Activated T-helper 2 cell treated with anti-CD3 and anti-CD28 coated beads, Interferon-gamma antibody, Interleukin-2, Interleukin-4, amounts not matched to agents 10 μg/mL and 5 μg/mL and 100 μg/mL, durations not matched to agents 14 hours and 24 hours and 36 hours (primary cell): ENCODE data around the gene ZNF343. TPM values are rescaled to one million over a fixed set of nuclear protein-coding genes. Genes with fewer than 3 reads are reported as not detected.

ENCODE experiments used
- DNase-seq: peaks from one replicate; pipeline ENCODE4 v3.0.0; 2021; ENCODE audit warnings: low spot score
- H3K27ac Mint-ChIP-seq: one replicate; pipeline ENCODE4 v1.8.0; 2021; ENCODE audit warnings: mixed read lengths
- H3K27me3 Mint-ChIP-seq: one replicate; pipeline ENCODE4 v1.8.0; 2021; ENCODE audit warnings: low read depth, mixed read lengths
- H3K36me3 Mint-ChIP-seq: one replicate; pipeline ENCODE4 v1.8.0; 2021; ENCODE audit warnings: low read depth, mixed read lengths
- H3K4me1 Mint-ChIP-seq: one replicate; pipeline ENCODE4 v1.8.0; 2021; ENCODE audit warnings: low read depth, mixed read lengths
- H3K4me3 Mint-ChIP-seq: one replicate; pipeline ENCODE4 v1.8.0; 2021; ENCODE audit warnings: low read depth, mild to moderate bottlenecking, moderate library complexity, mixed read lengths
- H3K9me3 Mint-ChIP-seq: one replicate; pipeline ENCODE4 v1.8.0; 2021; ENCODE audit warnings: mixed read lengths
- intact Hi-C: fragments of 100-400 bp; cut with micrococcal nuclease; formaldehyde crosslinking; loops from one replicate; pipeline ENCODE4 v1.15.1; 2023
- total RNA-seq: library from RNA; stranded (reverse); gene quantifications from 2 replicates; pipeline ENCODE4 v1.2.3, GENCODE V29; 2022

Gene ZNF343
- total RNA-seq, 1 donor from 2014 or later, result 15.4 TPM

DNA sequence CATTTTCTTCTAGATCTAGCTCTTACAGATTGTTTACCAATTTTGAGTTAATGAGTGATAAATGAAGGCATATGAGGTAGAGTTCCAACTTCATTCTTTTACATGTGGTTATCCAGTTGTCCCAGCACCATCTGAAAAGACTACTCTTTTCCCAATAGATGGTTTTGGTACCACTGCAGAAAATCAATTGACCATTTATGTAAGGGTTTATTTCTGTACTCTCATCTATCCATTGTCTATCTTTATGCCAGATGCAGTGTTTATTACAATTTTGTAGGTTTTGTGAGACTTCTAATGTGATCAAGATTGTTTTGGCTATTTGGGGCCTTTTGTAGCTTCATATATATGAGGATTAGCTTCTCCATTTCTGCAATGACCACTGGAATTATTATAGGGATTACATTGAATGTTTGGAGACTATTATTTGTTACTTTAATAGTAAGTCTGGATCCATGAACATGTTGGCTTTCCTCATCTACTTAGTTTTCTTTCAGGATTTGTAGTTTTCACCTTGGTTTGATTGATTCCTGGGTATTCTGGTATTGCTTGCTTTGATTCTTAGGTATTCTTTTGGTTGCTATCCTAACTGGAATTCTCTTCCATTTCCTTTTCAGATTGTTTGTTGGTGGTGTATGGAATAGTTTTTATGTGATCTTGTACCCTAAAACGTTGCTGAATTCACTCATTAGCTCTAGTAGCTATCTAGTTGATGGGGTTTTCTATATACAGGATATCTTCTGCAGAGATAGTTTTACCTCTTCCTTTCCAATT lies 48.5 kb downstream of the ZNF343 start:
- Mint-ChIP-seq H3K36me3 (peaks cover 74% of the 10 kb centered on the region), H3K4me3 (no peak overlapping the region)
- intact Hi-C loops, result no loop called here

DNA sequence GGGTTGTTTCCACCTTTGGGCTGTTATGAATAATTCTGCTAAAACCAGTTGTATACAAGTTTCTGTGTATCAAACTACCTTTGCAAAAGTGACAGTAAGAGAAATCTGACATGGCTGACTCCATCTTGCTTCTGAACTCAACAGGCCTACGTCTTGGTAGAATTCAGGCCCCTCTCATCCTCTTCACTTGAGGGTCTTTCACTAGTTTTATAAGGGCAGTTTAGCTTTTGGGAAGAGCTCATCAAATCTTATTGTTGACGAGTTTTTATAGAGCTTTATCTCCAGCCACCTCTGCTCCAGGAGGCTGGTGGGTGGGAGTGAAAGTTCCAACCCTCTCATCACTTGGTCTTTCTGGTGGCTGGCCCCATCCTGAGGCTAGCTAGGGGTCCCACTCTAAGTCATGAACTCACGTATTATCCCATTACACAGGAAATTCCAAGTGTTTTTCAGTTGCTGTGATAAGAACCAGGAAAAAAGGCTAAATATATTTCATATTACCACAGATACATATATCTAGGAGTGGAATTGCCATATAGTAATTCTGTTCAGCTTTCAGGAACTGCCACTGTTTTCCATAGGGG lies 49.7 kb downstream of the ZNF343 start:
- H3K4me1 Mint-ChIP-seq, result peaks cover 21% of the 10 kb centered on the region
- intact Hi-C loops, result no loop called here
- H3K4me3 Mint-ChIP-seq, result no peak overlapping the region
- no peaks in the 10 kb centered on the region for H3K9me3 Mint-ChIP-seq
- DNase-seq, result no peak
- no peak overlapping the region for H3K27ac Mint-ChIP-seq
- H3K27me3 Mint-ChIP-seq, result no peaks in the 10 kb centered on the region
- peaks cover 63% of the 10 kb centered on the region for H3K36me3 Mint-ChIP-seq

More for the DNA sequence above, 48.5 kb downstream of the ZNF343 start:
- Mint-ChIP-seq H3K9me3 (no peaks in the 10 kb centered on the region), H3K4me1 (peaks cover 21% of the 10 kb centered on the region), H3K27me3 (no peaks in the 10 kb centered on the region), H3K27ac (no peak overlapping the region)
- DNase-seq, result no peak

DNA sequence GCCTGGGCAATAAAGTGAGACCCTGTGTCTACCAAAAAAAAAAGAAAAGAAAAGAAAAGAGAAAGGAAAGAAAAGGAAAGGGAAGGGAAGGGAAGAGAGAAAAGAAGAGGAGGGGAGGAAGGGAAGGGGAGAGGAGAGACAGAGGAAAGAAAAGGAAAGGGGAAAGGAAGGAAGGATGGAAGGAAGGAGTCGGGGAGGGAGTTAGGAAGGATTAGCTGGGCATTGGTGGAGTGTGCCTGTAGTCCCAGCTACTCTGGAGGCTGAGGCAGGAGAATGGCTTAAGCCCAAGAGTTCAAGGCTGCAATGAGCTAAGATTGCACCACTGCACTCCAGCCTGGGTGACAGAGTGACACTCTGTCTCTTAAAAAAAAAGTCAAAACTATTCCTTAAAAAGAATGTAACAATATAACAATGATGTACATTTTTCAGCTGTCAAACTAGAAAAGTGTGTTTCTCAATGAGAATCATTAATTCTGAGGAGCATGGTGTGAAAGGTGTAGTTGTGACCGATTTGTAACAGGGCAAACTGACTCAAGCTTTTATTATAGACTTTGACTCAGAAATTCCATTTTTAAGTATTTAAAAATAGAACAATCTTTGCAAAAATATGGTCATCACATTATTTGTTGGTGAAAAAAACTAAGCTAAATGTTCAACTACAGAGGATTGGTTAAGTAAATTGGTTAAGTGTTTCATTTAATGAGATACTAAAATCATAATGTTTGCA lies 52.8 kb downstream of the ZNF343 start:
- no peak for DNase-seq
- H3K4me1 Mint-ChIP-seq, result peaks cover 17% of the 10 kb centered on the region
- H3K27ac Mint-ChIP-seq, result no peak overlapping the region
- H3K9me3 Mint-ChIP-seq, result no peaks in the 10 kb centered on the region
- no peak overlapping the region for H3K4me3 Mint-ChIP-seq
- intact Hi-C loops, result no loop called here
- peaks cover 32% of the 10 kb centered on the region for H3K36me3 Mint-ChIP-seq
- H3K27me3 Mint-ChIP-seq, result no peaks in the 10 kb centered on the region

DNA sequence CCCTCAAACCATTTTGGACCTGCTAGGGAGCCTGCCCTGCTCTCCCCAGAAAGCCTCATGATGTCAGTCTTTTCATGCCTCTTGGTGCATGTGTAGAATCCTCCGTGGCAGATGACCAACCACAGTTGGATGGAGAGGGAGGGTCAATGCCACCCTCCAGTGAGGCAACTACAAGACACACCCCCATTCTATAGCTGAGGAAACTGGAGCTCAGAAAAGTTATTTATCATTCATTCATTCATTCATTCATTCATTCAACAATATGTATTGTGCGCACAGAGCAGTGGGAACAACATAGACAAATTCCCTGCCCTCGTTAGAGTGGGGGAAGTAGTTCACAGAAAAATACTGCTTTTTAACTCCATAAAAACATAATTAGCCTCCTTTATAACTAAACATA lies 54.9 kb downstream of the ZNF343 start:
- Mint-ChIP-seq H3K4me1 (peaks cover 31% of the 10 kb centered on the region), H3K27me3 (no peaks in the 10 kb centered on the region), H3K27ac (no peak overlapping the region), H3K9me3 (no peaks in the 10 kb centered on the region), H3K36me3 (peaks cover 11% of the 10 kb centered on the region), H3K4me3 (no peak overlapping the region)
- intact Hi-C loops, result loop anchor here (1.0 to 5.0 kb wide), 3 partner anchors 66 to 246 kb away; no protein-coding TSS in a partner anchor
- DNase-seq, result no peak

DNA sequence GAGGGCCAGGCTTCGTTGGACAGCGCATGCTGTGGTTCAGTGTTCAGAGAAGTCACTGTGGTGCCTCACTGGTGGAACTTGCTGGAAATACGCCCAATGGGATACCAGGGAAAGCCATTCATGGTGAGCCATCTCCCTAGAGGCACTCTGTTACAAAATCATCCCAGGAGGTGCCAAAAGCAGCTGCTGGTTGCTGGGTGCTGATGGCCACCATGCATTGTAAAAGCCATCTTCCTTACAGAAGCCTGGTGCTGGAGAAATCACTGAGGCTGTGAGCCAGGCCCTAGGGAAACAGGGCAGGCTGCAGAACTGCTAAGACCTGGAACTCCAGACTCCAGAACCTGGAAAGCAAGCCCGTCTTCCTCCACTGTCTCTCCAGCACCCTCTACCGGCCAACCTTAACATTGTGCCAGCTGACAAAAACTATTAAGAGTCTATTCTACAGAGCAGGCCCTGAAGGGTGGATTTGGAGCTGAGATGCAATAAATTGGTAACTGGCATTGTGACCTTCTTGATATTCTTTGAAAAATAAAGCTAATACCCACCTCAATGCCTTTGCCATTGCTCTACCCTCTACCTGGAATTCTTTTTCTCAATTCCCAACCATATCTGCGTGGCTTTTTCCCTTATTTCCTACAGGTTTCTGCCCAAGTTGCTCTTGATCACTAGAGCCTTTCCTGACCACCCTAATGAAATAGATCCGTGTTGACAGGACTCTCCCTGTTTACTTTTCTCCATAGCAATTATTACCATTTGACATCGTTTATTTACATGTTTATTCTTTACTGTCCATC lies 56.6 kb downstream of the ZNF343 start:
- Mint-ChIP-seq H3K27me3 (no peaks in the 10 kb centered on the region), H3K9me3 (no peaks in the 10 kb centered on the region), H3K36me3 (peaks cover 3% of the 10 kb centered on the region), H3K4me1 (peaks cover 29% of the 10 kb centered on the region), H3K27ac (no peak overlapping the region), H3K4me3 (no peak overlapping the region)
- intact Hi-C loops, result loop anchor here (5.0 kb wide), 1 partner anchor 245 kb away; no protein-coding TSS in a partner anchor
- DNase-seq, result peak; percentile 50

DNA sequence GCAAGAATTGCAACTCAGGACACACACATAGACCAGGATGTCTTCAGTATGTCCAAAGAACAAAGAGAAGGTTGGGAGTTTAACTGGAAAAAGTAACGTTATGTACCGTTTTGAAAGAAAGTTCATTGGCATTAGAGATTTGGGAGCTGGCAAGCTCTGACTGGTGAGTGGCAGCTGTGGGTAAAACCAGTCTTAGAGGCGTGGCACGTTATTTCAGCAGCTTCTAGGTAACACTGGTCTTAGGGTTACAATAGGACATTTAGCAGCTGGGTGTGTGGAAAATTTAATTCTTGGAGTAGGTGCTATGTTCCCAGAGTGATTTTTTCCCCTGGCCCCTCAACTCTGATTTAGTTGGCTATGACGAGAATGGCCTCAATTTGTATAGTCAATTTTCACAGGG lies 57.3 kb downstream of the ZNF343 start:
- no peak overlapping the region for H3K4me3 Mint-ChIP-seq
- no peak overlapping the region for H3K27ac Mint-ChIP-seq
- H3K36me3 Mint-ChIP-seq, result peaks cover 3% of the 10 kb centered on the region
- intact Hi-C loops, result loop anchor here (5.0 kb wide), 1 partner anchor 244 kb away; no protein-coding TSS in a partner anchor
- no peak for DNase-seq
- peaks cover 29% of the 10 kb centered on the region for H3K4me1 Mint-ChIP-seq
- H3K27me3 Mint-ChIP-seq, result no peaks in the 10 kb centered on the region
- H3K9me3 Mint-ChIP-seq, result no peaks in the 10 kb centered on the region

DNA sequence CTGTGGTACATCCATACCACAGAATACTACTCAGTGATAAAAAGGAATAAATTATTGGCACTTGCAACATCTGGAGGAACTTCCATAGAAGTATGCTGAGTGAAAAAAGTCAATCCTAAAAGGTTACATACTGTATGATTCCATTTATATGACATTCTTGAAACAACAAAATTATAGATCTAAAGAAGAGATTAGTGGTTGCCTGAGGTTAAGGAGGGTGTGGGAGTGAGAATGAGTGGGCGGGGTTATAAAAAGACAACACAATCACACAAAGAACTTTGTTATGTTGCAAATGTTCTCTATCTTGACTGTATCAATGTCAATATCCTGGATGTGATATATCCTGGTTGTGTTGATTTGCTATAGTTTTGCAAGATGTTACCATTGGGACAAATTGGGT lies 59.3 kb downstream of the ZNF343 start:
- Mint-ChIP-seq H3K27ac (peak overlapping the region; percentile 19), H3K27me3 (peaks cover 2% of the 10 kb centered on the region), H3K4me1 (peaks cover 26% of the 10 kb centered on the region), H3K4me3 (no peak overlapping the region), H3K9me3 (no peaks in the 10 kb centered on the region), H3K36me3 (no peaks in the 10 kb centered on the region)
- no peak for DNase-seq
- intact Hi-C loops, result loop anchor here (1.0 kb wide), 1 partner anchor 62 kb away; no protein-coding TSS in a partner anchor

DNA sequence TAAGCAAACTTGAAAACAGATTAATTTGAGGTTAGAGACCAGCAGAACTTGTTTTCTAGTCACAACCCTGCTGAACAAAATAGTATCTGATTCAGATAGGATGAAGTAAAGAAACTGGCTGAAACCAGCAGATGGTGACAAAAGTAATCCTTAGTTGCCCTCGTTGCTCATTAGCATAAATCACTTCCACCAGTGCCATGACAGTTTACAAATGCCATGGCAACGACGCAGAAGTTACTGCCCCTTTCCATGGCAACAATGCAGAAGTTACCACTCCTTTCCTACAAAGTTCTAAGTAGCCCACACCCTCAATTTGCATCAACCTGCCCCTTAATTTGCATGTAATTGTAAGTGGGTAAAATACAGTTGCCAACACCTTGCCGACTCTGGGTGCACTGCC lies 61.9 kb downstream of the ZNF343 start:
- Mint-ChIP-seq H3K4me3 (no peak overlapping the region), H3K9me3 (no peaks in the 10 kb centered on the region), H3K36me3 (no peaks in the 10 kb centered on the region), H3K27ac (no peak overlapping the region), H3K27me3 (peaks cover 2% of the 10 kb centered on the region), H3K4me1 (peaks cover 23% of the 10 kb centered on the region)
- no peak for DNase-seq
- intact Hi-C loops, result no loop called here

Other genes starting within 250 kb of the ZNF343 start
- not detected in 2 replicates for gene TGM3, start 212.9 kb downstream of the ZNF343 start, total RNA-seq
- not detected in 2 replicates for gene TGM6, start 128.0 kb downstream of the ZNF343 start, total RNA-seq
- 506 and 513 TPM in 2 replicates for gene SNRPB, start 38.1 kb downstream of the ZNF343 start, total RNA-seq
- gene TMC2, start 27.7 kb upstream of the ZNF343 start, total RNA-seq, result not detected in 2 replicates
- 693 and 705 TPM in 2 replicates for gene NOP56, start 143.7 kb upstream of the ZNF343 start, total RNA-seq
- gene IDH3B, start 155.3 kb upstream of the ZNF343 start, total RNA-seq, result 111 and 112 TPM in 2 replicates
- 6.0 and 10.5 TPM in 2 replicates for gene EBF4, start 183.9 kb upstream of the ZNF343 start, total RNA-seq